GM19324 (cell line): ENCODE results near the gene PWWP2B.

Source experiments
- ATAC-seq: cut with Tn5 transposase; IDR thresholded peaks from one replicate; pipeline ENCODE4 v1.9.1; 2021; ENCODE audit warnings: mild to moderate bottlenecking, moderate library complexity; ENCODE audit not compliant: unreplicated experiment, low FRiP score

Gene PWWP2B

GRCh38 chr10:132416566-132417256 lies 19.7 kb downstream of the PWWP2B start:
- ATAC-seq, result no peak

- ATAC-seq, result no peak
Observed at GRCh38 chr10:132417257-132417910, 20.4 kb downstream of the PWWP2B start.

- no peak for ATAC-seq
Observed at GRCh38 chr10:132417957-132418441, 21.0 kb downstream of the PWWP2B start.

GRCh38 chr10:132418527-132419416 lies 21.8 kb downstream of the PWWP2B start:
- ATAC-seq, result no peak

GRCh38 chr10:132419538-132420468 lies 22.8 kb downstream of the PWWP2B start:
- ATAC-seq, result no peak

- no peak for ATAC-seq
Observed at GRCh38 chr10:132420469-132420980, 23.5 kb downstream of the PWWP2B start.

- ATAC-seq, result peak; percentile 44
Observed at GRCh38 chr10:132420981-132421846, 24.2 kb downstream of the PWWP2B start.

- ATAC-seq, result peak; percentile 43
Observed at GRCh38 chr10:132421847-132422751, 25.1 kb downstream of the PWWP2B start.

- no peak for ATAC-seq
Observed at GRCh38 chr10:132422903-132423825, 26.2 kb downstream of the PWWP2B start.

GRCh38 chr10:132423966-132424861 lies 27.2 kb downstream of the PWWP2B start:
- no peak for ATAC-seq

GRCh38 chr10:132425029-132425756 lies 28.2 kb downstream of the PWWP2B start:
- ATAC-seq, result no peak

GRCh38 chr10:132425757-132426155 lies 28.8 kb downstream of the PWWP2B start:
- ATAC-seq, result no peak

- ATAC-seq, result no peak
Observed at GRCh38 chr10:132427006-132427771, 30.2 kb downstream of the PWWP2B start.

GRCh38 chr10:132427939-132428367 lies 31.0 kb downstream of the PWWP2B start:
- ATAC-seq, result no peak
